ENCODE measurements around the gene RPIA.

The RPIA gene

DNA sequence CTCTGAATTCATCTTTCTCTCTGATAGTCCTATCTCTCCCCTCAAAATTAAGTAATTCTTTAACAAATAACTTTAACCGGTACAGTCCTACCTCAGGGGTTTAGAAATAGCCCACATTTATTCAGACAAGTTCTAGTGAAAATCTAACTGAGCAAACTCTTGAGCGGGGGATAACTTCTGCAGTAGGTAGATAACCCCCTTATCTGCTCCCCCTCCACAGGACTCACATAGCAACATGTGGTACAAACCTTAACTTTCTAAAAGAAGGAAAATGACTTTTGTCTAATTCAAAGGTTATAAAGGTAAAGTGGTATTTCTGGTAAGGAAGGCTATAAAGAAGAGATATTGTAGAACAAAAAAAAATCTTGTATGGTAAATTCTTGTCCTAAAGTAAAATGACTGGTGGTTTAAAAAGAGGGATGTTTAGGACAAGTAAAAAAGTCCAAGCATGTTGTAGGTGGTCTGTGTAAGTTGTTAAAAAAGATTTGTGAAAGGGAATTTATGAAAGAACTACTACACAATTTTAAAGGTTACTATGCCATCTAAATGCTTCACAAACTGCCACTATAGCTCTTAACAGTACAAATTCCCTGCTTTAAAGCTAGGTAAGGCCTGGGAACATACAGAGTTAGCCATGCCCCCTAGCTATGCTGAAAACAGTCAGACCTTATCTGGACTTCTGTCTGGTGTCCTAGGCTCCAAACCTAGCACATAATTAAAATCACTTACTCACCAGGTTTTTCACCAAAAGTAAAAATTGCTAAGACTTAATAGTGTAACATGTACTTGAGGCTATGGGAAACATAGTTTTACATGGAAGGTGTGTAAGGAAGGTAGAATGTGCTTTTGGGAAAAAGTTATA lies 8.1 kb upstream of the RPIA start:
- Histone ChIP-seq H3K4me2 (ENCODE audit: low read depth, low read length) (no peak overlapping the region), H3K4me3 (ENCODE audit: low read length) (no peak overlapping the region), H3K9me3 (replicated peaks; ENCODE audit: insufficient read depth, low read length) (no peaks in the 10 kb centered on the region), H3K4me1 (ENCODE audit: low read length) (no peaks in the 10 kb centered on the region), H2AFZ (ENCODE audit: low read length) (no peak overlapping the region), H3K9me2 (replicated peaks; ENCODE audit: insufficient read depth, low read length) (no peaks in the 10 kb centered on the region), H3K79me2 (ENCODE audit: low read length) (no peaks in the 10 kb centered on the region), H3K27me3 (replicated peaks; ENCODE audit: insufficient read depth, low read length) (no peaks in the 10 kb centered on the region), H4K20me1 (ENCODE audit: insufficient read depth, low read length) (no peaks in the 10 kb centered on the region), H3K27ac (ENCODE audit: low read length) (no peak overlapping the region), H3F3A (ENCODE audit: insufficient read depth, low read length) (no peaks in the 10 kb centered on the region), H3K36me3 (replicated peaks; ENCODE audit: insufficient read depth, low read length) (no peaks in the 10 kb centered on the region), H3K9ac (ENCODE audit: low read length) (no peak overlapping the region)
- no peak for TF ChIP-seq EZH2phosphoT487 (IDR thresholded peaks at IDR 0.05; ENCODE audit: low read length)
- TF ChIP-seq EZH2 (optimal IDR thresholded peaks at IDR 0.05; ENCODE audit: low read depth, low read length), result no peak
- TF ChIP-seq, protein P1, sequence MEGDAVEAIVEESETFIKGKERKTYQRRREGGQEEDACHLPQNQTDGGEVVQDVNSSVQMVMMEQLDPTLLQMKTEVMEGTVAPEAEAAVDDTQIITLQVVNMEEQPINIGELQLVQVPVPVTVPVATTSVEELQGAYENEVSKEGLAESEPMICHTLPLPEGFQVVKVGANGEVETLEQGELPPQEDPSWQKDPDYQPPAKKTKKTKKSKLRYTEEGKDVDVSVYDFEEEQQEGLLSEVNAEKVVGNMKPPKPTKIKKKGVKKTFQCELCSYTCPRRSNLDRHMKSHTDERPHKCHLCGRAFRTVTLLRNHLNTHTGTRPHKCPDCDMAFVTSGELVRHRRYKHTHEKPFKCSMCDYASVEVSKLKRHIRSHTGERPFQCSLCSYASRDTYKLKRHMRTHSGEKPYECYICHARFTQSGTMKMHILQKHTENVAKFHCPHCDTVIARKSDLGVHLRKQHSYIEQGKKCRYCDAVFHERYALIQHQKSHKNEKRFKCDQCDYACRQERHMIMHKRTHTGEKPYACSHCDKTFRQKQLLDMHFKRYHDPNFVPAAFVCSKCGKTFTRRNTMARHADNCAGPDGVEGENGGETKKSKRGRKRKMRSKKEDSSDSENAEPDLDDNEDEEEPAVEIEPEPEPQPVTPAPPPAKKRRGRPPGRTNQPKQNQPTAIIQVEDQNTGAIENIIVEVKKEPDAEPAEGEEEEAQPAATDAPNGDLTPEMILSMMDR (IDR thresholded peaks at IDR 0.05; ENCODE audit: low read length), result no peak
- no peak for DNase-seq

DNA sequence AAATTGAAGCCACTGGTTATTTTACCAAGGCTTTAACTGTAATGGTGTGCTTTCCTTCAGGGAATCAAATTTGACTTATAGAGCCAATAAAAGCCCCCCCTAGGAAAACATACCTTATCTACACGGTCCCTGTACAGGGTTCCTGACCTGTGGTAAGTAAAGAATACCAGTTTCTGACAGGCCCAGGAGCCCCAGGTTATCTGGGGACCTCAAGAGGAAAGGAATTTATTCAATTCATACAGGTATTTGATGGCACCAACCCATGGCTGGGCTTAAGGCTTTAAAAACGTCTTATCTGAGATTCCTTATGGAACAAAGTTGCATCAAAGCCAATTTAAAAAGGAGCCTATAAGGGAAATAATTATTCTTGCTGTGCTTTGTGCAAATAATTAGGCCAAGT lies 7.0 kb upstream of the RPIA start:
- Histone ChIP-seq H2AFZ (ENCODE audit: low read length) (no peak overlapping the region), H3K27me3 (replicated peaks; ENCODE audit: insufficient read depth, low read length) (no peaks in the 10 kb centered on the region), H3K9me3 (replicated peaks; ENCODE audit: insufficient read depth, low read length) (no peaks in the 10 kb centered on the region), H3K9ac (ENCODE audit: low read length) (no peak overlapping the region), H3F3A (ENCODE audit: insufficient read depth, low read length) (no peaks in the 10 kb centered on the region), H3K4me3 (ENCODE audit: low read length) (no peak overlapping the region), H3K4me1 (ENCODE audit: low read length) (no peaks in the 10 kb centered on the region), H3K4me2 (ENCODE audit: low read depth, low read length) (no peak overlapping the region), H3K9me2 (replicated peaks; ENCODE audit: insufficient read depth, low read length) (no peaks in the 10 kb centered on the region), H3K27ac (ENCODE audit: low read length) (no peak overlapping the region), H3K36me3 (replicated peaks; ENCODE audit: insufficient read depth, low read length) (no peaks in the 10 kb centered on the region), H3K79me2 (ENCODE audit: low read length) (no peaks in the 10 kb centered on the region), H4K20me1 (ENCODE audit: insufficient read depth, low read length) (no peaks in the 10 kb centered on the region)
- no peak for DNase-seq
- no peak for TF ChIP-seq EZH2 (optimal IDR thresholded peaks at IDR 0.05; ENCODE audit: low read depth, low read length)
- TF ChIP-seq EZH2phosphoT487 (IDR thresholded peaks at IDR 0.05; ENCODE audit: low read length), result no peak
- TF ChIP-seq, protein P1 (IDR thresholded peaks at IDR 0.05; ENCODE audit: low read length), result no peak

DNA sequence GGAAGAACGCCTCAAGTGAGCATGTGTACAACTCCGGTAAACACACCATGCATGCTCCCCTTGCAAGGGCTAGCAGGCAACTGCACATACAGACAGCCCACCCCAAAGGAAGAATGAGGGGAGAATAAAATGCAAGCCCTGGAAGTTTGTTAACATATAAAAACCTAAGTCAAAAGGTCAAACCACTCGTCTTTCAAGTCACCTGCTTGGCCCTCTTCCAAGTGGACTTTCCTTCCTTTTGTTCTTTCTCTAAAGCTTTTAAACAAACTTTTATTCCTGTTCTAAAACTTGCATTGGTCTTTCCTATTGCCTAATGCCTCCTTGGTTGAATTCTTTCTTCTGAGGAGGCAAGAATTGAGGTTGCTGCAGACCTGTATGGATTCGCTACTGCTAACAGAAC lies 5.2 kb upstream of the RPIA start:
- Histone ChIP-seq H3F3A (ENCODE audit: insufficient read depth, low read length) (no peaks in the 10 kb centered on the region), H3K9ac (ENCODE audit: low read length) (no peak overlapping the region), H3K4me3 (ENCODE audit: low read length) (no peak overlapping the region), H3K79me2 (ENCODE audit: low read length) (peaks cover 8% of the 10 kb centered on the region), H3K4me2 (ENCODE audit: low read depth, low read length) (no peak overlapping the region), H3K9me3 (replicated peaks; ENCODE audit: insufficient read depth, low read length) (no peaks in the 10 kb centered on the region), H3K9me2 (replicated peaks; ENCODE audit: insufficient read depth, low read length) (no peaks in the 10 kb centered on the region), H2AFZ (ENCODE audit: low read length) (no peak overlapping the region), H3K27ac (ENCODE audit: low read length) (no peak overlapping the region), H3K4me1 (ENCODE audit: low read length) (peaks cover 6% of the 10 kb centered on the region), H3K36me3 (replicated peaks; ENCODE audit: insufficient read depth, low read length) (no peaks in the 10 kb centered on the region), H4K20me1 (ENCODE audit: insufficient read depth, low read length) (no peaks in the 10 kb centered on the region), H3K27me3 (replicated peaks; ENCODE audit: insufficient read depth, low read length) (no peaks in the 10 kb centered on the region)
- no peak for DNase-seq
- TF ChIP-seq EZH2phosphoT487 (IDR thresholded peaks at IDR 0.05; ENCODE audit: low read length) (no peak), EZH2 (optimal IDR thresholded peaks at IDR 0.05; ENCODE audit: low read depth, low read length) (no peak)
- TF ChIP-seq, protein P1 (IDR thresholded peaks at IDR 0.05; ENCODE audit: low read length), result no peak

Measured in MM.1S (cell line).